Activated CD4-positive, alpha-beta T cell treated with anti-CD3 and anti-CD28 coated beads for 4 hours (primary cell): Measurements from ENCODE around the gene TMEM140.

Experiments used
- DNase-seq, 2 donors: peaks; one replicate each; pipeline ENCODE4 v3.0.0-alpha.2; 2020

TMEM140 gene

GRCh38 chr7:135175931-135176330 is 28.1 kb downstream of the TMEM140 start:
- no peak for DNase-seq

- DNase-seq: no peak
These were observed 29.3 kb downstream of the TMEM140 start for GRCh38 chr7:135177028-135177696.

- no peak for DNase-seq
These were observed 30.5 kb downstream of the TMEM140 start for GRCh38 chr7:135178364-135178763.

- no peak for DNase-seq
These were observed 31.6 kb downstream of the TMEM140 start for GRCh38 chr7:135179321-135179925.

GRCh38 chr7:135180122-135180521 is 32.2 kb downstream of the TMEM140 start:
- DNase-seq: no peak

- DNase-seq: no peak
These were observed 33.5 kb downstream of the TMEM140 start for GRCh38 chr7:135181261-135181928.

- DNase-seq: no peak
These were observed 34.2 kb downstream of the TMEM140 start for GRCh38 chr7:135181929-135182678.

GRCh38 chr7:135183478-135183877 is 35.6 kb downstream of the TMEM140 start:
- no peak for DNase-seq

- DNase-seq: no peak
These were observed 36.5 kb downstream of the TMEM140 start for GRCh38 chr7:135184254-135184841.

- DNase-seq: no peak
These were observed 37.8 kb downstream of the TMEM140 start for GRCh38 chr7:135185471-135186260.

- DNase-seq: no peak
These were observed 38.3 kb downstream of the TMEM140 start for GRCh38 chr7:135186261-135186540.

- DNase-seq: no peak
These were observed 39.0 kb downstream of the TMEM140 start for GRCh38 chr7:135186841-135187253.

GRCh38 chr7:135188298-135188984 is 40.6 kb downstream of the TMEM140 start:
- DNase-seq: no peak

- DNase-seq: no peak
These were observed 41.4 kb downstream of the TMEM140 start for GRCh38 chr7:135189221-135189662.

- no peak for DNase-seq
These were observed 42.1 kb downstream of the TMEM140 start for GRCh38 chr7:135189961-135190360.

- DNase-seq: no peak
These were observed 42.8 kb downstream of the TMEM140 start for GRCh38 chr7:135190703-135191102.

GRCh38 chr7:135192914-135193536 is 45.2 kb downstream of the TMEM140 start:
- no peak for DNase-seq

GRCh38 chr7:135193615-135194081 is 45.8 kb downstream of the TMEM140 start:
- DNase-seq: no peak

GRCh38 chr7:135194494-135195095 is 46.7 kb downstream of the TMEM140 start:
- no peak for DNase-seq

GRCh38 chr7:135195156-135195555 is 47.3 kb downstream of the TMEM140 start:
- no peak for DNase-seq
